ENCODE results near the gene CASP1.

Gene CASP1

GRCh38 chr11:104999721-105000120, 35.2 kb downstream of the CASP1 start:
- Histone ChIP-seq H3K4me1 (ENCODE audit: low read length) (0 out of 2 replicates have a peak, but pooled peaks cover 2% of the 10 kb centered on the region), H3K9ac (ENCODE audit: low read length) (no peak overlapping the region), H3K4me2 (ENCODE audit: low read depth, low read length) (no peak overlapping the region), H3K27ac (ENCODE audit: low read length) (no peak overlapping the region), H2AFZ (ENCODE audit: low read length) (no peak overlapping the region), H3K4me3 (ENCODE audit: low read length) (no peak overlapping the region), H3F3A (ENCODE audit: insufficient read depth, low read length) (no peaks in the 10 kb centered on the region), H3K9me2 (replicated peaks; ENCODE audit: insufficient read depth, low read length) (no peaks in the 10 kb centered on the region), H3K36me3 (replicated peaks; ENCODE audit: insufficient read depth, low read length) (no peaks in the 10 kb centered on the region), H3K27me3 (replicated peaks; ENCODE audit: insufficient read depth, low read length) (no peaks in the 10 kb centered on the region), H4K20me1 (ENCODE audit: insufficient read depth, low read length) (no peaks in the 10 kb centered on the region), H3K9me3 (replicated peaks; ENCODE audit: insufficient read depth, low read length) (no peaks in the 10 kb centered on the region), H3K79me2 (ENCODE audit: low read length) (no peaks in the 10 kb centered on the region)
- no peak for TF ChIP-seq CTCF (IDR thresholded peaks at IDR 0.05; ENCODE audit: low read length)
- TF ChIP-seq EZH2 (optimal IDR thresholded peaks at IDR 0.05; ENCODE audit: low read depth, low read length): no peak
- TF ChIP-seq EZH2phosphoT487 (IDR thresholded peaks at IDR 0.05; ENCODE audit: low read length): no peak
- no peak for DNase-seq

- H3K4me2 ChIP-seq (ENCODE audit: low read depth, low read length): no peak overlapping the region
- TF ChIP-seq EZH2phosphoT487 (IDR thresholded peaks at IDR 0.05; ENCODE audit: low read length) (no peak), EZH2 (optimal IDR thresholded peaks at IDR 0.05; ENCODE audit: low read depth, low read length) (no peak), CTCF (IDR thresholded peaks at IDR 0.05; ENCODE audit: low read length) (no peak)
- H3K4me3 ChIP-seq (ENCODE audit: low read length): no peak overlapping the region
- DNase-seq: no peak
- H4K20me1 ChIP-seq (ENCODE audit: insufficient read depth, low read length): no peaks in the 10 kb centered on the region
- no peak overlapping the region for H3K27ac ChIP-seq (ENCODE audit: low read length)
- H3K27me3 ChIP-seq (replicated peaks; ENCODE audit: insufficient read depth, low read length): no peaks in the 10 kb centered on the region
- 0 out of 2 replicates have a peak, but pooled peaks cover 2% of the 10 kb centered on the region for H3K4me1 ChIP-seq (ENCODE audit: low read length)
- no peak overlapping the region for H2AFZ ChIP-seq (ENCODE audit: low read length)
- no peak overlapping the region for H3K9ac ChIP-seq (ENCODE audit: low read length)
- H3K9me2 ChIP-seq (replicated peaks; ENCODE audit: insufficient read depth, low read length): no peaks in the 10 kb centered on the region
- H3K36me3 ChIP-seq (replicated peaks; ENCODE audit: insufficient read depth, low read length): no peaks in the 10 kb centered on the region
- H3F3A ChIP-seq (ENCODE audit: insufficient read depth, low read length): no peaks in the 10 kb centered on the region
- no peaks in the 10 kb centered on the region for H3K9me3 ChIP-seq (replicated peaks; ENCODE audit: insufficient read depth, low read length)
- no peaks in the 10 kb centered on the region for H3K79me2 ChIP-seq (ENCODE audit: low read length)
Measured at GRCh38 chr11:104997288-104997687, 37.7 kb downstream of the CASP1 start.

- Histone ChIP-seq H3K79me2 (ENCODE audit: low read length) (no peaks in the 10 kb centered on the region), H4K20me1 (ENCODE audit: insufficient read depth, low read length) (no peaks in the 10 kb centered on the region), H3K4me3 (ENCODE audit: low read length) (no peak overlapping the region), H3K4me1 (ENCODE audit: low read length) (no peaks in the 10 kb centered on the region), H3K27me3 (replicated peaks; ENCODE audit: insufficient read depth, low read length) (no peaks in the 10 kb centered on the region), H3K9me3 (replicated peaks; ENCODE audit: insufficient read depth, low read length) (no peaks in the 10 kb centered on the region), H3K9me2 (replicated peaks; ENCODE audit: insufficient read depth, low read length) (no peaks in the 10 kb centered on the region), H3F3A (ENCODE audit: insufficient read depth, low read length) (no peaks in the 10 kb centered on the region), H2AFZ (ENCODE audit: low read length) (no peak overlapping the region), H3K9ac (ENCODE audit: low read length) (no peak overlapping the region), H3K27ac (ENCODE audit: low read length) (no peak overlapping the region), H3K36me3 (replicated peaks; ENCODE audit: insufficient read depth, low read length) (no peaks in the 10 kb centered on the region), H3K4me2 (ENCODE audit: low read depth, low read length) (no peak overlapping the region)
- DNase-seq: no peak
- no peak for TF ChIP-seq CTCF (IDR thresholded peaks at IDR 0.05; ENCODE audit: low read length)
- no peak for TF ChIP-seq EZH2phosphoT487 (IDR thresholded peaks at IDR 0.05; ENCODE audit: low read length)
- no peak for TF ChIP-seq EZH2 (optimal IDR thresholded peaks at IDR 0.05; ENCODE audit: low read depth, low read length)
Measured at GRCh38 chr11:104995001-104995408, 39.9 kb downstream of the CASP1 start.
